Amygdala (tissue), 56 donors: ENCODE measurements around the gene MYOT.

Experiments
- DNase-seq, 56 donors: peaks; one replicate each; lab custom pipeline; 2025; lab: John Stamatoyannopoulos, UW

MYOT gene

GRCh38 chr5:137867664-137868063 is at the start of gene MYOT:
MYOT (plus strand) TSS chr5:137867860; CDS start chr5:137870652, 2,792 bp downstream.
- DNase-seq = no peak

GRCh38 chr5:137819766-137820165 is 47.9 kb upstream of the MYOT start:
- no peak for DNase-seq

- DNase-seq = peak in 25 of 56 donors; percentile 3 to 63 (median 20)
These were observed 45.4 kb upstream of the MYOT start for GRCh38 chr5:137822158-137822764.

- DNase-seq = no peak
These were observed 44.7 kb upstream of the MYOT start for GRCh38 chr5:137822984-137823383.

GRCh38 chr5:137825165-137825564 is 42.5 kb upstream of the MYOT start:
- DNase-seq = no peak

GRCh38 chr5:137826067-137826466 is 41.6 kb upstream of the MYOT start:
- no peak for DNase-seq

- no peak for DNase-seq
These were observed 39.5 kb upstream of the MYOT start for GRCh38 chr5:137828180-137828579.

- no peak for DNase-seq
These were observed 39.0 kb upstream of the MYOT start for GRCh38 chr5:137828664-137829063.

GRCh38 chr5:137831105-137831504 is 36.6 kb upstream of the MYOT start:
- no peak for DNase-seq

GRCh38 chr5:137831526-137831925 is 36.1 kb upstream of the MYOT start:
- no peak for DNase-seq

GRCh38 chr5:137832416-137832815 is 35.2 kb upstream of the MYOT start:
- no peak for DNase-seq

- DNase-seq = no peak
These were observed 34.2 kb upstream of the MYOT start for GRCh38 chr5:137833463-137833862.

GRCh38 chr5:137834498-137835049 is 33.1 kb upstream of the MYOT start:
- no peak for DNase-seq

GRCh38 chr5:137836298-137836697 is 31.4 kb upstream of the MYOT start:
- peak in 1 of 56 donors; percentile 18 for DNase-seq

GRCh38 chr5:137836997-137837396 is 30.7 kb upstream of the MYOT start:
- peak in 2 of 56 donors; percentile 4 to 16 for DNase-seq

- DNase-seq = no peak
These were observed 29.9 kb upstream of the MYOT start for GRCh38 chr5:137837491-137838394.

- DNase-seq = no peak
These were observed 28.7 kb upstream of the MYOT start for GRCh38 chr5:137838976-137839375.

GRCh38 chr5:137842296-137842695 is 25.4 kb upstream of the MYOT start:
- no peak for DNase-seq

GRCh38 chr5:137843676-137844299 is 23.9 kb upstream of the MYOT start:
- DNase-seq = no peak

- DNase-seq = no peak
These were observed 22.2 kb upstream of the MYOT start for GRCh38 chr5:137845472-137845871.

GRCh38 chr5:137847687-137848086 is 20.0 kb upstream of the MYOT start:
- no peak for DNase-seq
